HG02943 (cell line): ENCODE measurements around the gene ZNF687.

Source experiments
- ATAC-seq: cut with Tn5 transposase; IDR thresholded peaks from one replicate; pipeline ENCODE4 v1.9.1; 2021; ENCODE audit warnings: mild to moderate bottlenecking, low read depth, moderate library complexity; ENCODE audit not compliant: unreplicated experiment

Gene ZNF687

GRCh38 chr1:151312411-151312810 lies 30.3 kb downstream of the ZNF687 start:
- no peak for ATAC-seq

- no peak for ATAC-seq
Measured at GRCh38 chr1:151312826-151313225, 30.7 kb downstream of the ZNF687 start.

GRCh38 chr1:151313501-151313900 lies 31.4 kb downstream of the ZNF687 start:
- no peak for ATAC-seq

- no peak for ATAC-seq
Measured at GRCh38 chr1:151314137-151314875, 32.2 kb downstream of the ZNF687 start.

GRCh38 chr1:151315565-151316235 lies 33.6 kb downstream of the ZNF687 start:
- ATAC-seq = no peak

GRCh38 chr1:151318975-151319374 lies 36.9 kb downstream of the ZNF687 start:
- no peak for ATAC-seq

GRCh38 chr1:151324390-151324930 lies 42.4 kb downstream of the ZNF687 start:
- ATAC-seq = no peak

GRCh38 chr1:151325231-151325630 lies 43.1 kb downstream of the ZNF687 start:
- no peak for ATAC-seq

GRCh38 chr1:151325646-151326429 lies 43.7 kb downstream of the ZNF687 start:
- ATAC-seq = no peak

GRCh38 chr1:151326619-151327222 lies 44.6 kb downstream of the ZNF687 start:
- peak; percentile 38 for ATAC-seq

GRCh38 chr1:151327223-151327902 lies 45.3 kb downstream of the ZNF687 start, which contains the start of gene PI4KB:
TSS of gene PI4KB (minus strand) at chr1:151327416. CDS start at chr1:151316481, 10,935 bp downstream.
- peak; percentile 71 for ATAC-seq

GRCh38 chr1:151327903-151328674 lies 46.0 kb downstream of the ZNF687 start:
- no peak for ATAC-seq

GRCh38 chr1:151334822-151335221 lies 52.7 kb downstream of the ZNF687 start:
- ATAC-seq = no peak

GRCh38 chr1:151336556-151336955 lies 54.5 kb downstream of the ZNF687 start:
- no peak for ATAC-seq

GRCh38 chr1:151340870-151341754 lies 59.0 kb downstream of the ZNF687 start:
- ATAC-seq = no peak
